Transverse colon (tissue), 4 donors: ENCODE measurements around the gene CLDN8. TPM values are rescaled to one million over a fixed set of nuclear protein-coding genes. Genes with fewer than 3 reads are reported as not detected.

Experiments
- DNase-seq: peaks from one replicate; pipeline ENCODE4 v3.0.0-alpha.2; 2019
- H3K27ac ChIP-seq, 4 donors: fragments of 200-600 bp; sonication (generic); 2 replicates each; pipeline ENCODE4 v1.5.1; 2016 to 2018; ENCODE audit warnings: inconsistent platforms in 4 of 4
- H3K27me3 ChIP-seq: fragments of 200-600 bp; sonication (generic); 2 replicates; pipeline ENCODE4 v1.5.1; 2017; ENCODE audit warnings: inconsistent platforms
- H3K36me3 ChIP-seq, 4 donors: fragments of 200-600 bp; sonication (generic); 2 replicates each; pipeline ENCODE4 v1.5.1; 2017 to 2019; ENCODE audit warnings: inconsistent platforms in 4 of 4
- H3K4me1 ChIP-seq, 4 donors: fragments of 200-600 bp; sonication (generic); 2 replicates each; pipeline ENCODE4 v1.5.1; 2017 to 2020; ENCODE audit warnings: inconsistent platforms in 4 of 4
- H3K4me3 ChIP-seq, 4 donors: fragments of 200-600 bp; sonication (generic); 1 replicate in 1 of 4; 2 replicates in 3 of 4; pipeline versions ENCODE4 v1.5.1 to v1.6.1; 2017 to 2019; ENCODE audit warnings: inconsistent platforms in 4 of 4
- H3K9me3 ChIP-seq, 2 donors: fragments of 200-600 bp; sonication (generic); 2 replicates each; pipeline ENCODE4 v1.5.1; 2017 to 2019; ENCODE audit warnings: inconsistent platforms in 2 of 2
- EP300 ChIP-seq: sonication (generic); formaldehyde crosslinking; IDR thresholded peaks from one replicate; pipeline ENCODE4 v1.6.1; 2017; ENCODE audit warnings: antibody characterized with exemption, low read depth
- POLR2A ChIP-seq: fragments of 450-650 bp; IDR thresholded peaks from one replicate; pipeline ENCODE4 v1.6.1; 2016; ENCODE audit warnings: antibody characterized with exemption, mild to moderate bottlenecking, moderate library complexity
- POLR2AphosphoS5 ChIP-seq, 3 donors: sonication (generic); formaldehyde crosslinking; IDR thresholded peaks; one replicate each; pipeline ENCODE4 v1.6.1; 2016; ENCODE audit warnings: antibody characterized with exemption in 3 of 3
- WGBS, 2 donors: methylation state at CpG; one replicate each; pipeline ENCODE4 v1.1.5; 2018; ENCODE audit warnings: low coverage in 1 of 2; 5-methylcytosine and 5-hydroxymethylcytosine counted together
- in situ Hi-C, 4 donors: fragments of 200-750 bp; cut with MboI; loops; one replicate each; pipeline versions ENCODE4 v1.15.0 to v1.15.1; 2017; ENCODE audit warnings: low sequenced_read_pairs in 3 of 4, low pct_ligation_motif_present in 1 of 4, low pct_unique_long_range_greater_than_20kb in 1 of 4
- intact Hi-C: fragments of 100-400 bp; cut with DNase I; formaldehyde crosslinking; loops from one replicate; pipeline ENCODE4 v1.15.1; 2023; ENCODE audit warnings: low total_unique reads
- total RNA-seq, 4 donors: library from RNA; depleted of rRNA; stranded (reverse); fragments of >200 nt; gene quantifications; one replicate each; pipeline ENCODE4 v1.1.0, GENCODE V29; 2016
- TF ChIP-seq, protein P1 (sequence below), 5 experiments: fragments of 200-600 bp in 3 of 5; fragments of 450-650 bp in 2 of 5; sonication (generic) in 3 of 5; IDR thresholded peaks; 1 replicate in 2 of 5; 2 replicates in 3 of 5; pipeline ENCODE4 v1.5.1; 2016 to 2017; ENCODE audit warnings: antibody characterized with exemption in 5 of 5, inconsistent platforms in 3 of 5, mild to moderate bottlenecking in 2 of 5, moderate library complexity in 1 of 5

CLDN8 gene
- 100 to 1,000 TPM in 1 of 4 donors, 10 to 100 TPM in 3; 13.5 to 107 (median 33.2) TPM for total RNA-seq

DNA sequence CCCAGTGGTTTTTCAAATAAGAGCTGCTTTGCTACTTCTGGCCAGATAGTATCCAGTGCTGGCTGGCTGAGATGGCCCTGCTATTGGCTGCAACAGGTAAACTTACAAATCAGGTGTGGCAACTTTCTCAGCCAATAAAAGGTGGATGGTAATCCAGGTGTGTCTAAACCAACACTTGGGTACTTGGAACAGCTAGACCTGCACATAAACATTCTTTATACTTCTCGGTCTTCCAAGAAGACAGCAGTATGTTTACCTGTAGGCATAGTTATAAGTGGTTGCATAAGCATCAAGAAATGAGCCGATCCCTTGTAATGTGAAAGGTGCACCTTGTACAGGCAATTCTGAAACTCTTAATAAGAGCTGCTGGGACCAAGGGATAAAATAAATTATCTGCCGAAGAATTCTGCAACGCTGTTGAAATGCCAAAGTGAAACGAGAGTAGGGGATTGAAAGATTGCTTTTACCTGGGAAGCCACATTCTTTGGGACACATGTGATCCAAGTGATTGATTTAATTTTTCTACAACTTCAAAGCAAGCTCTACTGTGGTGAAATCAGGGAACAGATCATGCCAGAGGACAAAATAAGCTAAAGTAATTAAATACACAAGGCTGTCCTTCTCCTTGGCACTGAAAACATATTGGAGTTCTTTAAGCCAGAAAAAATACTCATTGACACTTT, at the start of gene CLDN8:
CLDN8 (minus strand) TSS at position 57 of the 683 bp plus-strand sequence. CDS start 172 bp downstream, outside the sequence.
- Histone ChIP-seq H3K4me1 (peaks cover 0 to 6% (median 0%) of the 10 kb centered on the region in 4 donors), H3K9me3 (no peaks in the 10 kb centered on the region), H3K36me3 (no peaks in the 10 kb centered on the region), H3K4me3 (peak within 1 kb of the TSS in 2 of 4 donors; percentile 0 to 38), H3K27me3 (no peaks in the 10 kb centered on the region), H3K27ac (peak within 1 kb of the TSS; percentile 50 to 64 (median 56))
- peak in 1 of 3 donors; percentile 69 for TF ChIP-seq POLR2AphosphoS5 (IDR thresholded peaks at IDR 0.05)
- peak; percentile 41 for TF ChIP-seq POLR2A
- TF ChIP-seq, protein P1, sequence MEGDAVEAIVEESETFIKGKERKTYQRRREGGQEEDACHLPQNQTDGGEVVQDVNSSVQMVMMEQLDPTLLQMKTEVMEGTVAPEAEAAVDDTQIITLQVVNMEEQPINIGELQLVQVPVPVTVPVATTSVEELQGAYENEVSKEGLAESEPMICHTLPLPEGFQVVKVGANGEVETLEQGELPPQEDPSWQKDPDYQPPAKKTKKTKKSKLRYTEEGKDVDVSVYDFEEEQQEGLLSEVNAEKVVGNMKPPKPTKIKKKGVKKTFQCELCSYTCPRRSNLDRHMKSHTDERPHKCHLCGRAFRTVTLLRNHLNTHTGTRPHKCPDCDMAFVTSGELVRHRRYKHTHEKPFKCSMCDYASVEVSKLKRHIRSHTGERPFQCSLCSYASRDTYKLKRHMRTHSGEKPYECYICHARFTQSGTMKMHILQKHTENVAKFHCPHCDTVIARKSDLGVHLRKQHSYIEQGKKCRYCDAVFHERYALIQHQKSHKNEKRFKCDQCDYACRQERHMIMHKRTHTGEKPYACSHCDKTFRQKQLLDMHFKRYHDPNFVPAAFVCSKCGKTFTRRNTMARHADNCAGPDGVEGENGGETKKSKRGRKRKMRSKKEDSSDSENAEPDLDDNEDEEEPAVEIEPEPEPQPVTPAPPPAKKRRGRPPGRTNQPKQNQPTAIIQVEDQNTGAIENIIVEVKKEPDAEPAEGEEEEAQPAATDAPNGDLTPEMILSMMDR (IDR thresholded peaks at IDR 0.05) = no peak
- no peak for TF ChIP-seq EP300
- 49 to 56% methylated on average over 5 of the region's 5 CpGs for WGBS, 2 donors
- in situ Hi-C loops (no loop called here), intact Hi-C loops (no loop called here)
- DNase-seq = peak; percentile 65

DNA sequence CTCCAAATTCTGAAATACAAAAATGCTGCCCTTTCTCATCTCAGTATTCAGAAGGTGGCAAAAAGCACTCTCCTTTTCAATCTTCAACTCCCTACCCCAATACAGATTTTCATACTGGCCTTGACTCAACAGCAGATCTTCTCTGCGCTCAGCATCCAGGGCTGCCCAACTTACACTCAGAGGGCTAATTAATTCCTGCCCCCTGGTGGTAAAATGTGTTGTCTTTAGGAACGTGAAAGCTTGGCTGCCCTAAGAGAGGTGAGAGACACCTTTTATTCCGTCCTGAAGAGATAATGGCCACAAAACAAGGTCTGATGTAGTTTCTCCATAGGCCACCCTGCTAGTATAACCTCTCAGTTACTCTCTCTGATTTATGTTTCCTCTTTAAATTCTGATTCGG, 41.9 kb upstream of the CLDN8 start:
- no peaks in the 10 kb centered on the region for H3K9me3 ChIP-seq
- no peak for DNase-seq
- in situ Hi-C loops (no loop called here), intact Hi-C loops (no loop called here)
- TF ChIP-seq EP300 = no peak
- TF ChIP-seq, protein P1 (IDR thresholded peaks at IDR 0.05) = peak in 4 of 5 experiments; percentile 16 to 36 (median 26)
- H3K4me1 ChIP-seq = peaks cover 0 to 22% (median 5%) of the 10 kb centered on the region in 4 donors
- H3K27me3 ChIP-seq = no peaks in the 10 kb centered on the region
- no peak overlapping the region for H3K27ac ChIP-seq
- no peak overlapping the region for H3K4me3 ChIP-seq
- H3K36me3 ChIP-seq = no peaks in the 10 kb centered on the region
- 66 to 100% methylated on average over 1 to 4 of the region's 4 CpGs for WGBS, 2 donors

DNA sequence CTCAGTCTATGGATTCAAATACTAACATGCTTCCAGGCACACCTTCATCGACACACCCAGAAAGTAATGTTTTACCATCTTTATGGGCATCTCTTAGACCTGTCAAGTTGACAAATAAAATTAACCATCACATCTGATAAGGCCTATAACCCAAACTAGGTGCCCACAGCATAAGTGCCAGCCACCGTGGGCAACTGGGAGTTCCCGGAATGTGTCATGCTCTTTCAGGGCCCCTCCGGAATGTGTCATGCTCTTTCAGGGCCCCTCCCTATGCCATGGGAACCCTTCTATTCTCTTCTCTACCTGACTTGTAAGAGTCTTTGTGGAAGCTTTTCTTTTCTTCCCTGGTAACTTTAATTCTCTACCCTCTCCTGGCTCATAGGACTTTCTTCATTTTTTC, 40.2 kb upstream of the CLDN8 start:
- 63 to 100% methylated on average over 1 to 4 of the region's 4 CpGs for WGBS, 2 donors
- Histone ChIP-seq H3K36me3 (no peaks in the 10 kb centered on the region), H3K9me3 (no peaks in the 10 kb centered on the region), H3K27me3 (no peaks in the 10 kb centered on the region), H3K4me3 (no peak overlapping the region), H3K4me1 (peaks cover 0 to 22% (median 3%) of the 10 kb centered on the region in 4 donors), H3K27ac (peak overlapping the region in 3 of 4 donors; percentile 39 to 49 (median 40))
- in situ Hi-C loops = no loop called here
- peak; percentile 35 for DNase-seq
- intact Hi-C loops = no loop called here
- no peak for TF ChIP-seq POLR2A
- no peak for TF ChIP-seq EP300
- TF ChIP-seq, protein P1 (IDR thresholded peaks at IDR 0.05) = no peak
- no peak for TF ChIP-seq POLR2AphosphoS5 (IDR thresholded peaks at IDR 0.05)

DNA sequence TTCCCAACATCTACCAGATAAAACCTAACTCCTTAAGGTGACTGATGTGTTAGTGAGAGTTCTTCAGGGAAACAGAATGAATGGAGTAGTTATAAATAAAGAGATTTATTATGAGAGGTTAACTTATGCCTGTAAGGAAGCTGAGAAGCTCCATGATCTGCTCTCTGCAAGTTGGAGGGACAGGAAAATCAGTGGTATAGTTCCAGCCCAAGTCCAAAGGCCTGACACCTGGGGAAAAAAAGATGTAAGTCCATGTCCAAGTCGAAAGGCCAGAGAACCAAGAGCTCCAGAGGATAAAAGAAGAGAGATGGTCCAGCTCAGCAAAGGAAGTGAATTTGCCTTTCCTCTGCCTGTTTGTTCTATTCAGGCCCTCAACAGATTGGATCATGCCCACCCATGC, 39.8 kb upstream of the CLDN8 start:
- H3K36me3 ChIP-seq = no peaks in the 10 kb centered on the region
- no peak overlapping the region for H3K4me3 ChIP-seq
- intact Hi-C loops = no loop called here
- no peaks in the 10 kb centered on the region for H3K9me3 ChIP-seq
- H3K4me1 ChIP-seq = peaks cover 0 to 22% (median 3%) of the 10 kb centered on the region in 4 donors
- 33 to 90% methylated on average over 1 of the region's 1 CpG for WGBS, 2 donors
- in situ Hi-C loops = no loop called here
- peak overlapping the region in 3 of 4 donors; percentile 19 to 49 (median 39) for H3K27ac ChIP-seq
- DNase-seq = no peak
- no peaks in the 10 kb centered on the region for H3K27me3 ChIP-seq
- TF ChIP-seq POLR2AphosphoS5 (IDR thresholded peaks at IDR 0.05) (no peak), EP300 (no peak), POLR2A (no peak)
- TF ChIP-seq, protein P1 (IDR thresholded peaks at IDR 0.05) = no peak
